ENCODE results near the gene SAG. TPM values are rescaled to one million over a fixed set of nuclear protein-coding genes. Genes with fewer than 3 reads are reported as not detected.
A peak's percentile ranks its signal among the peaks of the same experiment; 100 is the strongest.
"Not testable (repeated sequence)": the region's sequence is repeated elsewhere in the genome, so short reads cannot be mapped to it uniquely, and the experiment has no call there.

The SAG gene
- total RNA-seq, 1 donor from 2014 or later = not detected

GRCh38 chr2:233369897-233370685 lies 62.5 kb downstream of the SAG start:
- intact Hi-C loops (cut with DNase I) = no loop called here
- no peak for DNase-seq (ENCODE audit: low spot score)

- DNase-seq (ENCODE audit: low spot score) = no peak
- intact Hi-C loops (cut with DNase I) = no loop called here
Measured at GRCh38 chr2:233371641-233372040, 64.0 kb downstream of the SAG start.

- intact Hi-C loops (cut with DNase I) = no loop called here
- DNase-seq (ENCODE audit: low spot score) = no peak
Measured at GRCh38 chr2:233372855-233373254, 65.2 kb downstream of the SAG start.

GRCh38 chr2:233373316-233373715 lies 65.7 kb downstream of the SAG start:
- intact Hi-C loops (cut with DNase I) = no loop called here
- no peak for DNase-seq (ENCODE audit: low spot score)

GRCh38 chr2:233374776-233375175 lies 67.2 kb downstream of the SAG start:
- DNase-seq (ENCODE audit: low spot score); intact Hi-C loops (cut with DNase I): not testable (repeated sequence)

- intact Hi-C loops (cut with DNase I) = no loop called here
- DNase-seq (ENCODE audit: low spot score) = no peak
Measured at GRCh38 chr2:233375490-233376314, 68.1 kb downstream of the SAG start.

- DNase-seq (ENCODE audit: low spot score) = no peak
- intact Hi-C loops (cut with DNase I) = no loop called here
Measured at GRCh38 chr2:233379034-233379433, 71.4 kb downstream of the SAG start.

- no peak for DNase-seq (ENCODE audit: low spot score)
- intact Hi-C loops (cut with DNase I) = no loop called here
Measured at GRCh38 chr2:233379441-233379840, 71.8 kb downstream of the SAG start.

GRCh38 chr2:233380132-233380895 lies 72.7 kb downstream of the SAG start:
- no peak for DNase-seq (ENCODE audit: low spot score)
- intact Hi-C loops (cut with DNase I) = no loop called here

GRCh38 chr2:233380995-233381637 lies 73.5 kb downstream of the SAG start:
- intact Hi-C loops (cut with DNase I) = no loop called here
- no peak for DNase-seq (ENCODE audit: low spot score)

- intact Hi-C loops (cut with DNase I) = no loop called here
- no peak for DNase-seq (ENCODE audit: low spot score)
Measured at GRCh38 chr2:233381638-233381995, 74.0 kb downstream of the SAG start.

- intact Hi-C loops (cut with DNase I) = no loop called here
- no peak for DNase-seq (ENCODE audit: low spot score)
Measured at GRCh38 chr2:233384015-233384414, 76.4 kb downstream of the SAG start.

- intact Hi-C loops (cut with DNase I) = no loop called here
- no peak for DNase-seq (ENCODE audit: low spot score)
Measured at GRCh38 chr2:233384811-233385488, 77.3 kb downstream of the SAG start.

GRCh38 chr2:233385489-233386044 lies 78.0 kb downstream of the SAG start:
- intact Hi-C loops (cut with DNase I) = loop anchor here (2.0 kb wide), 2 partner anchors 23 to 31 kb away; partner anchors contain the start of gene DGKD
- DNase-seq (ENCODE audit: low spot score) = no peak

GRCh38 chr2:233386382-233387041 lies 78.9 kb downstream of the SAG start:
- DNase-seq (ENCODE audit: low spot score) = no peak
- intact Hi-C loops (cut with DNase I) = loop anchor here (2.0 kb wide), 2 partner anchors 22 to 32 kb away; partner anchors contain the start of gene DGKD

GRCh38 chr2:233387225-233387624 lies 79.6 kb downstream of the SAG start:
- intact Hi-C loops (cut with DNase I) = loop anchor here (2.0 kb wide), 2 partner anchors 22 to 32 kb away; partner anchors contain the start of gene DGKD
- no peak for DNase-seq (ENCODE audit: low spot score)

GRCh38 chr2:233387667-233388528 lies 80.3 kb downstream of the SAG start:
- DNase-seq (ENCODE audit: low spot score) = peak; percentile 92
- intact Hi-C loops (cut with DNase I) = loop anchor here (2.0 kb wide), 2 partner anchors 21 to 33 kb away; partner anchors contain the start of gene DGKD
